Suprapubic skin (tissue), 4 donors: Measurements from ENCODE around the gene TSPAN13.

ENCODE experiments used
- POLR2A ChIP-seq, 2 donors: fragments of 450-650 bp; IDR thresholded peaks; one replicate each; pipeline ENCODE4 v1.6.1; 2017; ENCODE audit warnings: antibody characterized with exemption in 2 of 2, mild to moderate bottlenecking in 2 of 2, moderate library complexity in 2 of 2
- POLR2AphosphoS5 ChIP-seq, 3 donors: sonication (generic); formaldehyde crosslinking; IDR thresholded peaks; one replicate each; pipeline ENCODE4 v1.6.1; 2017; ENCODE audit warnings: antibody characterized with exemption in 3 of 3
- TF ChIP-seq, protein P1 (sequence below), 2 donors: fragments of 200-600 bp in 1 of 2; fragments of 450-650 bp in 1 of 2; sonication (generic) in 1 of 2; IDR thresholded peaks; one replicate each; pipeline ENCODE4 v1.5.1; 2016 to 2019; ENCODE audit warnings: antibody characterized with exemption in 2 of 2, mild to moderate bottlenecking in 1 of 2, moderate library complexity in 1 of 2

DNA sequence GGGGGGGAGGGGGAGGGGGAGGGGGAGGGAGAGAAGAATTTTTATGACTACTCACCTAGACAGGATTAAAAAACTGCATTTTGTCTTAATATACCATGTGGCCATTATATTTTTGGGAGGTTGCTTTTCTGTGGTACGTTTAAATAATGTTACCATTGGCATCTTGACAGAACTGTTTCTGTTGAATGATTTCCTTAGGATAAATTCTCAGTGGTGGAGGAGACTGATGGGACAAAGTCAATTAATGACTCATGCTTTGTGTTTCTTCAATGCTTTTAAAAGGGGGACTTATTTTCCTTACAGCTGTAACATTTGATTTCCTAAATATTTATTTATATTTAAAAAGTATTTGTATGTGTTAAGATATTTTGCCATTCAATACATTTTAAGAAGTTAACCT lies 37.5 kb downstream of the TSPAN13 start:
- no peak for TF ChIP-seq POLR2A (IDR thresholded peaks at IDR 0.05)
- TF ChIP-seq, protein P1, sequence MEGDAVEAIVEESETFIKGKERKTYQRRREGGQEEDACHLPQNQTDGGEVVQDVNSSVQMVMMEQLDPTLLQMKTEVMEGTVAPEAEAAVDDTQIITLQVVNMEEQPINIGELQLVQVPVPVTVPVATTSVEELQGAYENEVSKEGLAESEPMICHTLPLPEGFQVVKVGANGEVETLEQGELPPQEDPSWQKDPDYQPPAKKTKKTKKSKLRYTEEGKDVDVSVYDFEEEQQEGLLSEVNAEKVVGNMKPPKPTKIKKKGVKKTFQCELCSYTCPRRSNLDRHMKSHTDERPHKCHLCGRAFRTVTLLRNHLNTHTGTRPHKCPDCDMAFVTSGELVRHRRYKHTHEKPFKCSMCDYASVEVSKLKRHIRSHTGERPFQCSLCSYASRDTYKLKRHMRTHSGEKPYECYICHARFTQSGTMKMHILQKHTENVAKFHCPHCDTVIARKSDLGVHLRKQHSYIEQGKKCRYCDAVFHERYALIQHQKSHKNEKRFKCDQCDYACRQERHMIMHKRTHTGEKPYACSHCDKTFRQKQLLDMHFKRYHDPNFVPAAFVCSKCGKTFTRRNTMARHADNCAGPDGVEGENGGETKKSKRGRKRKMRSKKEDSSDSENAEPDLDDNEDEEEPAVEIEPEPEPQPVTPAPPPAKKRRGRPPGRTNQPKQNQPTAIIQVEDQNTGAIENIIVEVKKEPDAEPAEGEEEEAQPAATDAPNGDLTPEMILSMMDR (IDR thresholded peaks at IDR 0.05) = no peak
- TF ChIP-seq POLR2AphosphoS5 (IDR thresholded peaks at IDR 0.05) = no peak
